ENCODE results near the gene HRH1.

DNA sequence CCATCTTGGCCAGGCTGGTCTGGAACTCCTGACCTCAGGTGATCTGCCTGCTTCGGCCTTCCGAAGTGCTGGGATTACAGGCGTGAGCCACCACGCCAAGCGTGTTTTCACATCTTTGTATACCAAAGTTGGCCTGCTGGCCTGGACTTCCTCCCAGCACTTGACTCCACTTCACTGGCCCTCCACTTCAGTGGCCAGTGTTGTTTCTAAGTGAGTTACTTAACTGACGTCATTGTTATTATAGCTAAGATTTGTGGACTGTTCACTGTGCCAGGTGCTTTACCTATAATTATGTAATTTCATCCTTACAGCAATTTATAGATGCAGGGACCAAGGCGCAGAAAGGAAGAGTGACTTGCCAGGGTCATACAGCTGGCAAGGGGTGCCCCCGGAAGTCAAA lies 52.0 kb downstream of the HRH1 start:
- TF ChIP-seq CTCF (IDR thresholded peaks at IDR 0.05; ENCODE audit: extremely low read depth in 1 of 2, insufficient read depth in 1 of 2, low read depth in 1 of 2, low read length in 2 of 2), result no peak
- no peak for TF ChIP-seq EZH2 (IDR thresholded peaks at IDR 0.05; ENCODE audit: borderline replicate concordance, low read depth, low read length, severe bottlenecking)
- TF ChIP-seq POLR2A (IDR thresholded peaks at IDR 0.05; ENCODE audit: low read depth, low read length), result no peak
- no peak for TF ChIP-seq POLR2AphosphoS5 (IDR thresholded peaks at IDR 0.05; ENCODE audit: insufficient read depth, low read depth, low read length)
- TF ChIP-seq, protein P1, sequence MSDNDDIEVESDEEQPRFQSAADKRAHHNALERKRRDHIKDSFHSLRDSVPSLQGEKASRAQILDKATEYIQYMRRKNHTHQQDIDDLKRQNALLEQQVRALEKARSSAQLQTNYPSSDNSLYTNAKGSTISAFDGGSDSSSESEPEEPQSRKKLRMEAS (IDR thresholded peaks at IDR 0.05; ENCODE audit: insufficient read depth, insufficient read length), result no peak
- TF ChIP-seq FOS (IDR thresholded peaks at IDR 0.05; ENCODE audit: borderline replicate concordance, insufficient read depth, low read length), result no peak
